Measurements from ENCODE around the gene MGME1.

MGME1 gene

DNA sequence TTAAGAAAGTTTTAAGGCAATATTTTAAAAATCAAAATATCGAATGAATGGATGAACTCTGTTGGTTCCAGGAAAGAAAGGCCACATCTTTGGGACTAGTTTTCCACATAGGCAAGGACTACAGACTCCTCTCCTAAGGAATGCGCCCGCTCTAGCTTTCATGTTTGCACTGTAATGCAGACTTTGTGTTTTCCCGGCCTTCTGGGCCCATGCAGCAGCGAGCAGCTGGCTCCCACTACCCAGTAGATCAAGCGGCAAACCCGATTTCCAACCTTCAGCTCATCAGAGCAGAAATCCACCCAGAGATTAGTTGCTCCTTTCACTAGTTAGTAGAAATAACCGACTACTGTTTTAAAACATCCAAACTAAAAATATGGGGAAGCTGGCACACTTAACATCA, 61.2 kb downstream of the MGME1 start:
- no peak for DNase-seq

DNA sequence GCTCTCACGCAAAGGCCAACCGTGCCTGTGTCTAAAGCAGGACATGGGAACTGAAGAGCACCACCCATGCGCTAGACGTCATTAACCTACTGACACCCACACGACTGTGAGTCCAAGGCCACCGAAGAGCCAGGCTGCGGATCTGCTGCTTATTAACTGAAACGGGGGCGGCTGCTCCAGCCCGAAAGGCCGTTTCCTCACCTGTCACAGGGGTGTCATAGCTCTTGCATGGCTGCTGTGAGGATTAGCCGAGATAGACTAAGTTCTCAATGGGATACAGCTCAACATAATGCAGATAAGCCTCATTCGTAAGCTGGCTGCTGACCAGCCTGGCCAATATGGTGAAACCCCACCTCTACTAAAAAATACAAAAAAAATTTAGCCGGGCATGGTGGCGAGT, 62.2 kb downstream of the MGME1 start:
- no peak for DNase-seq

DNA sequence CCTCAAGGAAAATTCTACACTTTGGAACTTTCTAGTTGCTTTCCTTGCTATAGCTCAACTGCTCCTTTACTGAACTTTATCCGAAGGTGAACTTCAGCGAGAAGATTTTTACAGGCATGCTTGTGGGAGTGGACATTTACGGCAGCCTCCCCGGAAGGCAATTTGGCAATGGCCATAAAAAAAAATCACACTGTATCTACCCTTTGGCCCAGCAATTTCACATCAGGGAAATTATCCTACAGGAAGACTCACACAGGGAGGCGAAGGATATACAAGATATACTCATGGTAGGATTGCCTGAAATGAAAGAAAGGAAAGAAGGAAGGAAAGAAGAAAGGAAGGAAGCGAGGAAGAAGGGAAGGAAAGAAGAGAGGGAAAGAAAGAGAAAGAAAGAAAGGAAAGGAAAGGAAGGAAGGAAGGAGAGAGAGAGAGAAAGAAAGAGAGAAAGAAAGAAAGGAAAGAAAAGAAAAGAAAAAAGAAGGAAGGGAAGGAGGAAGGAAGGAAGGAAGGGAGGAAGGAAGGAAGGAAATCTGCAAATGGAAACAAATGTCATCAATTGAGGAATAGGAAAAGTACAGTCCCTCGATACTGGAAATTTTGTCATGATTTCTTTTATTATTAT, 63.2 kb downstream of the MGME1 start:
- no peak for DNase-seq

DNA sequence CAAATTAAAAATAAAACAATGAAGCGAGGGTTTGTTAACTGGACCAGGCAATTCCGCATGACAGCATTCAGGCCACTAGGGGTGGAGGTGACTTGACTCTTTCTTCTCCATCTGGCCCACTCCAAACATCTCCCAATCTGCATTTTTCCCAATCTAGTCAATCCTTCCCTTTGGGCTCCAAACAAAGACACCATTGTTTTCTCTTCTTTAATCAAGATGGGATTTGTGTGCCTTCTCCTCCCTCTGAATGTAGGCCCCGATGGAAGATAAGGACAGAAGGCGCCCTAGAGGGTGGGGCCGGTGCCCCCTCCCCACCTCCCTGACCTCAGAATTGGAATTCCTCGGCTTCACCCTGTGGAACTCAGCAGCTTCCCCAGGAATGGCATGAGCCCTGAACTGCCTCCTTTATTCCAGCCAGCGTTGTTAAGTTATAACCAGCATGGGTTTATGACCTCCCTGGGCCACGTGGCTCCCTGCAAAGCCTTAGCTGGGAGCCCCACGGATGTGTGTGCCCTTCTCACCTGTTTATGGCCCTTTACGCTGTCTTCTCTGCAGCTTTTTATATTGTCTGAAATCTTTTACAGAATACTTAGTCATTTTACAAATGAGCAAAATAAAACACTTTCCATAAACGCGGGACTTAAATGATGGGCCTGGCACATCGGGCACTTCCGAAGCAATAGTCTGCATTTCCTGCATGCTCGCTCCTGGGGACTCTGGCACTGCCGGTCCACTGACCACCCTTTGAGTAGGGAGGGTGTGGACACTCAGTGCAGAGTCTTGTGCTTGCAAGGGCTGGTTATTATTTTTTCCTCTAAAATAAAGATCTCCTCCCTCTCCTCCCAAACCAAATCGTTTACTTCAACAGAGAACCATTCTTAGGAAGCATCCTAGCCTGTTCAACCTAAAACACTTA, 64.4 kb downstream of the MGME1 start:
- DNase-seq = no peak

DNA sequence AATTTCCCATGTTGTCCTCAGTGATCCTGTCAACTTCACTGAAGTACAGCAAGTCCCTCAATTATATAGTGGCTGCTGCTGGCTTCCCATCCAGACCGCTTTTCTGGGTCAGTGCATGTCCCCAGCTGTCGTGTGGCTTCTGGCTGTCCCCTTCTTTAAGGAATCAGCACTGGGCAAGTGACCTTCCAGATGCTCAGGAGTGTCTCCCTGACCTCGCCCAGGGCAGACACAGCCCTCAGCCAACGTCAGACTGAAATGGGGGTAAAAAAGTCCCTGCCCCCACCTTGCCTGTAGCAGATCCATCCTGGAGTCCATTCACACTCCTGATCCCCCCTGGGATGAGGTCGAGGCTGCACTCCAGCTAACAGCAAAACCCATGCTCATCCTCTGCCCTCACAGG, 65.2 kb downstream of the MGME1 start:
- no peak for DNase-seq

DNA sequence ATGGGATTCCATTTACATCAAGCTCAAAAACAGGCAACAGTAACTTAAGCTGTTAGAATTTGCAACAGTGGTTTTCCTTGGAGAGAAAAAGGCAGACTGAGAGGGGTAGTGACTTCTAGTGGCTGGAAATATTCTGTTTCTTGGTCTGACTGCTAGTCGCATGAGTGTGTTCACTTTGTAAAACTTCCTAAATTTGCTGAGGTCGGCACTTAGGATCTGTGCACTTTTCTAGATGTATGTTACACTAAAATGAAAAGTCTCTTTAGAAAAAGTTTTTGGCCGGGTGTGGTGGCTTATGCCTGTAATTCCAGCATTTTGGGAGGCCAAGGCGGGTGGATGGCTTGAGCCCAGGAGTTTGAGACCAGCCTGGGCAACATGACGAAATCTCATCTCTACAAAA, 70.2 kb downstream of the MGME1 start:
- no peak for DNase-seq
